SJSA1 (cell line): ENCODE measurements around the gene SMAD6. TPM values are rescaled to one million over a fixed set of nuclear protein-coding genes. Genes with fewer than 3 reads are reported as not detected.

ENCODE experiments used
- DNase-seq, 2 experiments: peaks; one replicate each; pipeline ENCODE4 v3.0.0-alpha.2; 2015 to 2020; ENCODE audit warnings: low spot score in 2 of 2, low read depth in 1 of 2
- H3K27ac ChIP-seq: fragments of 250-450 bp; sonication (Bioruptor Pico); 2 replicates; pipeline ENCODE4 v1.5.1; 2020; ENCODE audit warnings: mild to moderate bottlenecking, moderate library complexity
- H3K27me3 ChIP-seq: fragments of 250-450 bp; sonication (Bioruptor Pico); replicated peaks from 2 replicates; pipeline ENCODE4 v1.5.1; 2020; ENCODE audit warnings: mild to moderate bottlenecking, moderate library complexity
- H3K36me3 ChIP-seq: fragments of 250-450 bp; sonication (Bioruptor Pico); 2 replicates; pipeline ENCODE4 v1.5.1; 2020; ENCODE audit warnings: mild to moderate bottlenecking
- H3K4me1 ChIP-seq: fragments of 250-450 bp; sonication (Bioruptor Pico); replicated peaks from 2 replicates; pipeline ENCODE4 v1.6.1; 2021; ENCODE audit warnings: mild to moderate bottlenecking
- H3K4me3 ChIP-seq: fragments of 250-450 bp; sonication (Bioruptor Pico); 2 replicates; pipeline ENCODE4 v1.5.1; 2020; ENCODE audit warnings: mild to moderate bottlenecking
- H3K9me3 ChIP-seq: fragments of 250-450 bp; sonication (Bioruptor Pico); replicated peaks from 2 replicates; pipeline ENCODE4 v1.5.1; 2020; ENCODE audit warnings: mild to moderate bottlenecking
- total RNA-seq: library from RNA; depleted of rRNA; stranded (reverse); fragments of >200 nt; shearing (Covaris generic); gene quantifications from 2 replicates; pipeline ENCODE4 v1.2.3, GENCODE V29; 2014

SMAD6 gene
- total RNA-seq, 1 experiment from 2014 or later = 46.4 TPM

- peaks cover 39% of the 10 kb centered on the region for H3K36me3 ChIP-seq
- peaks cover 80% of the 10 kb centered on the region for H3K4me1 ChIP-seq
- H3K27ac ChIP-seq = peak overlapping the region; percentile 88
- H3K4me3 ChIP-seq = no peak overlapping the region
- DNase-seq = no peak
- H3K9me3 ChIP-seq = peaks cover 3% of the 10 kb centered on the region; the same call in 1 of the 2 replicates
- H3K27me3 ChIP-seq = no peaks in the 10 kb centered on the region
Measured at GRCh38 chr15:66760097-66760967, 58.3 kb downstream of the SMAD6 start.

GRCh38 chr15:66760968-66761725 lies 59.1 kb downstream of the SMAD6 start:
- no peaks in the 10 kb centered on the region for H3K9me3 ChIP-seq
- no peaks in the 10 kb centered on the region for H3K27me3 ChIP-seq
- peak; percentile 77 to 85 for DNase-seq
- peak overlapping the region; percentile 88 for H3K27ac ChIP-seq
- H3K36me3 ChIP-seq = peaks cover 34% of the 10 kb centered on the region
- H3K4me1 ChIP-seq = peaks cover 88% of the 10 kb centered on the region
- H3K4me3 ChIP-seq = no peak overlapping the region

GRCh38 chr15:66761726-66762595 lies 59.9 kb downstream of the SMAD6 start:
- Histone ChIP-seq H3K36me3 (peaks cover 26% of the 10 kb centered on the region), H3K27ac (peak overlapping the region; percentile 88), H3K4me3 (no peak overlapping the region), H3K9me3 (no peaks in the 10 kb centered on the region), H3K4me1 (peaks cover 96% of the 10 kb centered on the region), H3K27me3 (no peaks in the 10 kb centered on the region)
- DNase-seq = peak; percentile 84 to 89

GRCh38 chr15:66763186-66764071 lies 61.4 kb downstream of the SMAD6 start:
- DNase-seq = peak; percentile 57 to 68
- H3K27me3 ChIP-seq = no peaks in the 10 kb centered on the region
- peaks cover 91% of the 10 kb centered on the region for H3K4me1 ChIP-seq
- H3K36me3 ChIP-seq = peaks cover 19% of the 10 kb centered on the region
- H3K4me3 ChIP-seq = no peak overlapping the region
- H3K9me3 ChIP-seq = no peaks in the 10 kb centered on the region
- peak overlapping the region; percentile 88 for H3K27ac ChIP-seq

- no peaks in the 10 kb centered on the region for H3K9me3 ChIP-seq
- H3K4me1 ChIP-seq = peaks cover 88% of the 10 kb centered on the region
Measured at GRCh38 chr15:66764072-66764786, 62.2 kb downstream of the SMAD6 start.

GRCh38 chr15:66765478-66766281 lies 63.6 kb downstream of the SMAD6 start:
- Histone ChIP-seq H3K27me3 (no peaks in the 10 kb centered on the region), H3K9me3 (no peaks in the 10 kb centered on the region), H3K36me3 (peaks cover 15% of the 10 kb centered on the region), H3K4me1 (peaks cover 90% of the 10 kb centered on the region), H3K27ac (peak overlapping the region; percentile 48), H3K4me3 (no peak overlapping the region)
- peak; percentile 95 to 97 for DNase-seq

More at GRCh38 chr15:66764072-66764786, 62.2 kb downstream of the SMAD6 start:
- peak overlapping the region; percentile 88 for H3K27ac ChIP-seq
- H3K27me3 ChIP-seq = no peaks in the 10 kb centered on the region
- peaks cover 20% of the 10 kb centered on the region for H3K36me3 ChIP-seq
- no peak overlapping the region for H3K4me3 ChIP-seq
- peak in 1 of 2 experiments; percentile 56 for DNase-seq

GRCh38 chr15:66766282-66767230 lies 64.5 kb downstream of the SMAD6 start:
- Histone ChIP-seq H3K4me1 (peaks cover 90% of the 10 kb centered on the region), H3K27me3 (no peaks in the 10 kb centered on the region), H3K9me3 (no peaks in the 10 kb centered on the region), H3K36me3 (peaks cover 15% of the 10 kb centered on the region), H3K27ac (peak overlapping the region; percentile 48), H3K4me3 (no peak overlapping the region)
- DNase-seq = peak in 1 of 2 experiments; percentile 44

GRCh38 chr15:66767240-66767659 lies 65.2 kb downstream of the SMAD6 start:
- H3K9me3 ChIP-seq = no peaks in the 10 kb centered on the region
- H3K4me1 ChIP-seq = peaks cover 90% of the 10 kb centered on the region
- 0 out of 2 replicates have a peak overlapping the region, but pooled peaks have one; percentile 48 for H3K27ac ChIP-seq
- peaks cover 15% of the 10 kb centered on the region for H3K36me3 ChIP-seq
- H3K4me3 ChIP-seq = no peak overlapping the region
- DNase-seq = no peak
- no peaks in the 10 kb centered on the region for H3K27me3 ChIP-seq

- Histone ChIP-seq H3K36me3 (peaks cover 27% of the 10 kb centered on the region), H3K9me3 (no peaks in the 10 kb centered on the region), H3K27me3 (no peaks in the 10 kb centered on the region), H3K4me3 (no peak overlapping the region), H3K27ac (no peak overlapping the region), H3K4me1 (peaks cover 89% of the 10 kb centered on the region)
- no peak for DNase-seq
Measured at GRCh38 chr15:66768987-66769386, 67.0 kb downstream of the SMAD6 start.

- H3K9me3 ChIP-seq = no peaks in the 10 kb centered on the region
- peaks cover 88% of the 10 kb centered on the region for H3K4me1 ChIP-seq
- H3K4me3 ChIP-seq = no peak overlapping the region
- peak in 1 of 2 experiments; percentile 92 for DNase-seq
- H3K27me3 ChIP-seq = no peaks in the 10 kb centered on the region
- peaks cover 25% of the 10 kb centered on the region for H3K36me3 ChIP-seq
- H3K27ac ChIP-seq = peak overlapping the region; percentile 60
Measured at GRCh38 chr15:66770518-66771350, 68.7 kb downstream of the SMAD6 start.
